Prostate gland (tissue), 2 donors: ENCODE results near the gene IFNA7. TPM values are rescaled to one million over a fixed set of nuclear protein-coding genes. Genes with fewer than 3 reads are reported as not detected.
"Not testable (repeated sequence)": the region's sequence is repeated elsewhere in the genome, so short reads cannot be mapped to it uniquely, and the experiment has no call there.

Experiments used
- DNase-seq: peaks from one replicate; pipeline ENCODE4 v3.0.0-alpha.2; 2019; ENCODE audit warnings: low spot score
- H3K27ac ChIP-seq, 2 donors: fragments of 200-600 bp; sonication (generic); 2 replicates each; pipeline ENCODE4 v1.5.1; 2017 to 2019
- H3K27me3 ChIP-seq: fragments of 200-600 bp; sonication (generic); replicated peaks from 2 replicates; pipeline ENCODE4 v1.5.1; 2019; ENCODE audit not compliant: insufficient read depth
- H3K36me3 ChIP-seq, 2 donors: fragments of 200-600 bp; sonication (generic); 1 replicate in 1 of 2; 2 replicates in 1 of 2; pipeline versions ENCODE4 v1.5.1 to v1.8.1; 2017 to 2019
- H3K4me1 ChIP-seq: fragments of 200-600 bp; sonication (generic); replicated peaks from 2 replicates; pipeline ENCODE4 v1.5.1; 2019
- H3K4me3 ChIP-seq, 2 donors: fragments of 200-600 bp; sonication (generic); 2 replicates each; pipeline ENCODE4 v1.5.1; 2017 to 2019
- H3K9me3 ChIP-seq: fragments of 200-600 bp; sonication (generic); 2 replicates; pipeline ENCODE4 v1.5.1; 2017
- CTCF ChIP-seq, 4 experiments: fragments of 200-600 bp in 2 of 4; fragments of 450-650 bp in 2 of 4; sonication (generic) in 2 of 4; IDR thresholded peaks; 1 replicate in 3 of 4; 2 replicates in 1 of 4; pipeline ENCODE4 v1.5.1; 2016 to 2019; ENCODE audit warnings: antibody characterized with exemption in 4 of 4, mild to moderate bottlenecking in 2 of 4, moderate library complexity in 2 of 4
- POLR2A ChIP-seq: fragments of 450-650 bp; IDR thresholded peaks from one replicate; pipeline ENCODE4 v1.6.1; 2016; ENCODE audit warnings: antibody characterized with exemption, mild to moderate bottlenecking
- POLR2AphosphoS5 ChIP-seq: sonication (generic); formaldehyde crosslinking; IDR thresholded peaks from one replicate; pipeline ENCODE4 v1.6.1; 2017; ENCODE audit warnings: antibody characterized with exemption
- WGBS: methylation state at CpG from one replicate; pipeline ENCODE4 v1.1.5; 2018; 5-methylcytosine and 5-hydroxymethylcytosine counted together
- intact Hi-C: fragments of 100-400 bp; cut with DNase I; formaldehyde crosslinking; loops from one replicate; pipeline ENCODE4 v1.14.2; 2022
- total RNA-seq, 2 donors: library from RNA; depleted of rRNA; stranded (reverse); fragments of >200 nt; gene quantifications; one replicate each; pipeline ENCODE4 v1.1.0, GENCODE V29; 2016

Gene IFNA7
- total RNA-seq = not detected

- DNase-seq, H3K36me3 ChIP-seq, H3K4me1 ChIP-seq, H3K9me3 ChIP-seq, intact Hi-C loops, H3K27me3 ChIP-seq, H3K4me3 ChIP-seq, H3K27ac ChIP-seq: not testable (repeated sequence)
- 73% methylated on average over 4 of the region's 4 CpGs for whole genome bisulfite sequencing
Measured at GRCh38 chr9:21202105-21202504, at the start of gene IFNA7. Gene IFNA7 (minus strand): TSS chr9:21202205. CDS start chr9:21202165, 40 bp downstream.

GRCh38 chr9:21251638-21252037 lies 49.6 kb upstream of the IFNA7 start:
- no peaks in the 10 kb centered on the region for H3K27me3 ChIP-seq
- no peak for DNase-seq
- H3K36me3 ChIP-seq = no peaks in the 10 kb centered on the region
- H3K4me1 ChIP-seq = no peaks in the 10 kb centered on the region
- no peak for TF ChIP-seq CTCF (IDR thresholded peaks at IDR 0.05)
- intact Hi-C loops = no loop called here
- H3K9me3 ChIP-seq = no peaks in the 10 kb centered on the region
- WGBS = 65% methylated on average over 4 of the region's 4 CpGs
- no peak overlapping the region for H3K4me3 ChIP-seq
- no peak overlapping the region for H3K27ac ChIP-seq

- no peaks in the 10 kb centered on the region for H3K4me1 ChIP-seq
- H3K27me3 ChIP-seq = no peaks in the 10 kb centered on the region
- no peak overlapping the region for H3K4me3 ChIP-seq
- no peaks in the 10 kb centered on the region for H3K9me3 ChIP-seq
- TF ChIP-seq POLR2A (no peak), CTCF (IDR thresholded peaks at IDR 0.05) (no peak), POLR2AphosphoS5 (no peak)
- H3K36me3 ChIP-seq = no peaks in the 10 kb centered on the region
- intact Hi-C loops = no loop called here
- 41% methylated on average over 1 of the region's 1 CpG for WGBS
- no peak overlapping the region for H3K27ac ChIP-seq
- DNase-seq = no peak
Measured at GRCh38 chr9:21251190-21251589, 49.2 kb upstream of the IFNA7 start.

- H3K4me1 ChIP-seq = no peaks in the 10 kb centered on the region
- no peaks in the 10 kb centered on the region for H3K36me3 ChIP-seq
- no peak overlapping the region for H3K27ac ChIP-seq
- H3K27me3 ChIP-seq = peaks cover 2% of the 10 kb centered on the region
- TF ChIP-seq POLR2A (no peak), POLR2AphosphoS5 (no peak), CTCF (IDR thresholded peaks at IDR 0.05) (no peak)
- intact Hi-C loops = no loop called here
- no peaks in the 10 kb centered on the region for H3K9me3 ChIP-seq
- no peak overlapping the region for H3K4me3 ChIP-seq
- no peak for DNase-seq
- WGBS = 66% methylated on average over 2 of the region's 2 CpGs
Measured at GRCh38 chr9:21244836-21245235, 42.8 kb upstream of the IFNA7 start.

- DNase-seq = no peak
- Histone ChIP-seq H3K4me1 (no peaks in the 10 kb centered on the region), H3K27me3 (peaks cover 2% of the 10 kb centered on the region), H3K27ac (no peak within 1 kb of the TSS), H3K9me3 (no peaks in the 10 kb centered on the region), H3K4me3 (no peak within 1 kb of the TSS), H3K36me3 (no peaks in the 10 kb centered on the region)
- 80% methylated on average over 2 of the region's 2 CpGs for WGBS
- intact Hi-C loops = loop anchor here (10.0 kb wide), 1 partner anchor 545 kb away; no protein-coding TSS in a partner anchor
- TF ChIP-seq POLR2A (no peak), POLR2AphosphoS5 (no peak), CTCF (IDR thresholded peaks at IDR 0.05) (no peak)
Measured at GRCh38 chr9:21239911-21240310, 37.9 kb upstream of the IFNA7 start, which contains the start of gene IFNA14. Gene IFNA14 (minus strand): TSS chr9:21240005. CDS start chr9:21239935, 70 bp downstream.

- not testable (repeated sequence) for H3K4me3 ChIP-seq, H3K4me1 ChIP-seq, H3K36me3 ChIP-seq, H3K9me3 ChIP-seq, H3K27me3 ChIP-seq, DNase-seq, H3K27ac ChIP-seq
- intact Hi-C loops = loop anchor here (10.0 kb wide), 1 partner anchor 548 kb away; no protein-coding TSS in a partner anchor
- 24% methylated on average over 1 of the region's 1 CpG for WGBS
Measured at GRCh38 chr9:21236360-21236714, 34.3 kb upstream of the IFNA7 start.
